HG03060 (cell line): Measurements from ENCODE around the gene LARP1.
"Not testable (repeated sequence)": the region's sequence is repeated elsewhere in the genome, so short reads cannot be mapped to it uniquely, and the experiment has no call there.

Experiments
- ATAC-seq: cut with Tn5 transposase; IDR thresholded peaks from one replicate; pipeline ENCODE4 v1.9.1; 2021; ENCODE audit warnings: low read depth, moderate number of reproducible peaks; ENCODE audit not compliant: unreplicated experiment

The LARP1 gene

DNA sequence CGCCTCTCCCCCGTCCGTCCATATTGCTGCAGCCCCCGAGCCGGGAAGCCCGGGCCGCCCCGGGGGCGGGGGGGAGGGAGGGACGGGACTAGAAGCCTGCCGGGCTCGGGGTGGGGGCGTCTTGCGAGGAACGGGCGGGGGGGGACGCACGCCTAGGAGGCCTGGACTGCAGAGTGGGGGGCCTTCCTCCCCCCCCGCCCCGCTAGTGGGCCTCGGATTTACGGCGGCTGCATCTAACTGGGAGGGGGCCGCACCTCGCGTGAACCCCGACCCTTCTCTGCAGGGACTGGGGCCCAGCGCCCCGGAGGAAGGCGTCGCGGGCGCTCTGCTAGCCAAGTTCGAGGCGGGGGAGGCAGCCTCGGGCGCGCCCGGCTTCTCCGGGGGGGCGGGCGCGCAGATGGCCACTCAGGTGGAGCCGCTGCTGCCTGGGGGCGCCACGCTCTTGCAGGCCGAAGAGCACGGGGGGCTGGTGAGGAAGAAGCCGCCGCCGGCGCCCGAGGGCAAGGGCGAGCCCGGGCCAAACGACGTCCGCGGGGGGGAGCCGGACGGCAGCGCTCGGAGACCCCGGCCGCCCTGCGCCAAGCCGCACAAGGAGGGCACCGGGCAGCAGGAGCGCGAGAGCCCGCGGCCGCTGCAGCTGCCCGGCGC, at the start of gene LARP1:
Gene LARP1 (plus strand): TSS at position 17 of the 648 bp plus-strand sequence. CDS start 381 bp downstream, at position 398.
- ATAC-seq = no peak

GRCh38 chr5:154706416-154706815, 48.8 kb upstream of the LARP1 start:
- no peak for ATAC-seq

GRCh38 chr5:154707641-154708040, 47.5 kb upstream of the LARP1 start:
- ATAC-seq = no peak

DNA sequence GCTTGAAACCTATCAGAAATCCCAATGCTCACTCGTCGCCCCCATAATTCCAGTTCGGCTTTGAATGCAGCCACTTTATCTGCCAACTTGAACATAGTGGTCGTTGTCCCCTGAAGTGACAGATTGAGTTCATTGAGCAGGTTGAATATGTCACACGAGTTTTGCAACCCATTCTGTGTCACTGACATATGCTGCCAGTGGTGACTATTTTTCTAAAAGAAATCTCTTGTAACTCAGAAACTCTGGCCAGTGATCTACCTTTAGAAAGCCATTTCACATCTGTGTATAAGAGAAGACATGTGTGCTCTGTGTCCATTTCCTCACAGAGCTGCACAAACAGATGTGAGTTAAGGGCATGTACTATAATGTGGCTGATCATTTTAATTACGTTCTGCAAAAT, 47.0 kb upstream of the LARP1 start:
- no peak for ATAC-seq

DNA sequence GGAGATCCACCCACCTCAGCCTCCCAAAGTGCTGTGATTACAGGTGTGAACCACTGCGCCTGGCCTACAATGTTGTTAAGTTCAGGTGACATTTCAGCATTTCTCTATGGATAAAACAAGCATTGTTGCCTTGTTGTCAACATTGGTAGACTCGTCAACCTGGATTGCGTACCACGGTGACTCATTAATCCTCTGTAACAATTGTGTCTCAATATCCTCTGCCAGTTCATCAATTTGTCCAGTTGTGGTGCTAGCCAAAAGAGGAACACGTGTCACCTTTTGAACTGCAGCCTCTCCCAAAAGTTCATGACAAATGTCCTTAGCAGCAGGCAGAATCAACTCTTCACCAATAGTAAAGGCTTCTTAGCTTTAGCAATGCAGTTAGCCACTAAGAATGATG, 46.3 kb upstream of the LARP1 start:
- no peak for ATAC-seq

- no peak for ATAC-seq
Measured at GRCh38 chr5:154709368-154710305, 45.5 kb upstream of the LARP1 start.

GRCh38 chr5:154712518-154713437, 42.4 kb upstream of the LARP1 start:
- no peak for ATAC-seq

DNA sequence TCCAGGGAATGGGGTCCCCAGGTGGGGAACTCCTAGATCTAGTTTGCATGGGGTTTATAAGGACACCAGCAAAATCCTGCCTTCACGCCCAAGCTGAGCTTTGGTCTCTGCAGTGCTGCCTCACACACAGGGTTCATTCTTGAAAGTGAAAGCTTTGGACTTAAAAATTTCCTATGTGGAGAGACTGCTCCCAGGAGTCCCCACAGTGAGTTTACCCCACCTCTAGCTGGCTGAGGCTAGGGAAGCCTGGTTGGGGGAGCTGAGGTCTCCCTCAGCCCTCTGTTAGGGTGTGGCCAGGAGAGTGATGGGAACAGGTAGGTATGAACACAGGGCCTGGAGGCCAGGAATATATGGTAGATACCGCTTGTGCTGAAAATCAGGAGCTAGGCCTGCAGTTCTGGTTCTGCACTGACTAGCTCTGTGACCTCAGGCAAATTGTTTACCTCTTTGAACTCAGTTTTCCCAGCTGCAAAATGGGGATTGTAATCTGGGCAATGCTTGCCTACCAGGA, 41.5 kb upstream of the LARP1 start:
- ATAC-seq = no peak

DNA sequence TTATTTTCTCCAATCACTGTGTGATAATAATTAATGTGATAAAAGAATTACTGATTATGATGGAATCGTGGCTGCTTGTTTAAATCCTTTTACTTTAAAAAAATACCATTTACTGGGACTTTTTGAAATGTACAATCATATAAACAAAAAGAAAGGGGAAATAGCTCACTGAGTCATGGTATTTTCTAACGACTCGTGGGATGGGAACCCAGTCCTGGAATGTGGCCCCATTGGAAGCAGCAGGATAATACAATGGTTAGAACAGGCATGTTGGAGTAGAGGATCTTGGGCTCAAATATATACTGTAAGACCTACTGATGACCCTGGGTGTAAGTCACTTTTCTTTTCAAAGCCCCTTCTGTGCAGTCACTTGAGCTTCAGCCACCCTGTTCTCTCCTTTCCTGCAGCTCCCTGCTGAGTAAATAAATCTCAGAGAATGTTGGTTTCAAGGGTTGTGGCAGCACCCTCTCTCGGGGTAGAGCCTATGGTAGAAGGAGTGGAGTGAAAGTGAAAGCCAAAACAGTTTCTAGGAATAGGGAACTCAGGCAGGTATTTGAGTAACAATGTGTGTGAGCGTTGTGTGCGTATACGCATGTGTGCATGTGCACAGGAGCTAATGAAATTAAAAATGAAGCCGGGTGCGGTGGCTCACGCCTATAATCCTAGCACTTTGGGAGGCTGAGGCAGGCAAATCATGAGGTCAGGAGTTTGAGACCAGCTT, 40.8 kb upstream of the LARP1 start:
- peak; percentile 82 for ATAC-seq

GRCh38 chr5:154721481-154722058, 33.6 kb upstream of the LARP1 start:
- ATAC-seq = no peak

- no peak for ATAC-seq
Measured at GRCh38 chr5:154722097-154722496, 33.1 kb upstream of the LARP1 start.

DNA sequence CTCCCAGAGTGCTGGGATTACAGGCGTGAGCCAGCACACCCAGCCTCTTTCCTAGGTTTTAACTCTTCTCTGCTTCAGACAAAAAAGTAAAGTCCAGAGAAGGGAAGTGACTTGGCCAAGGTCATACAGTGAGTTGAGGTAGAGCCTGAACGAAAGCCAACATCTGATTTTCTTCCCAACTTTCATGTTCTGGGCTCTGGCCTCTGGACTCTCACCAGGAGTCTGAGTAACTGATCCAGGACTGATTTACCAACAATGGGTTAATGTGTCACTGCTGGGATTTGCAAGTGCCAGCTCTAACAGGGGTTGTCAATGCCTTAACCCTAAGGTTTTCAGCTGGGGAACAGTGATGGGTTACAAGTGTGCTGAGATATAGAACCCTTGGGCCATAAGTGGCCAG, 32.2 kb upstream of the LARP1 start:
- ATAC-seq = no peak

DNA sequence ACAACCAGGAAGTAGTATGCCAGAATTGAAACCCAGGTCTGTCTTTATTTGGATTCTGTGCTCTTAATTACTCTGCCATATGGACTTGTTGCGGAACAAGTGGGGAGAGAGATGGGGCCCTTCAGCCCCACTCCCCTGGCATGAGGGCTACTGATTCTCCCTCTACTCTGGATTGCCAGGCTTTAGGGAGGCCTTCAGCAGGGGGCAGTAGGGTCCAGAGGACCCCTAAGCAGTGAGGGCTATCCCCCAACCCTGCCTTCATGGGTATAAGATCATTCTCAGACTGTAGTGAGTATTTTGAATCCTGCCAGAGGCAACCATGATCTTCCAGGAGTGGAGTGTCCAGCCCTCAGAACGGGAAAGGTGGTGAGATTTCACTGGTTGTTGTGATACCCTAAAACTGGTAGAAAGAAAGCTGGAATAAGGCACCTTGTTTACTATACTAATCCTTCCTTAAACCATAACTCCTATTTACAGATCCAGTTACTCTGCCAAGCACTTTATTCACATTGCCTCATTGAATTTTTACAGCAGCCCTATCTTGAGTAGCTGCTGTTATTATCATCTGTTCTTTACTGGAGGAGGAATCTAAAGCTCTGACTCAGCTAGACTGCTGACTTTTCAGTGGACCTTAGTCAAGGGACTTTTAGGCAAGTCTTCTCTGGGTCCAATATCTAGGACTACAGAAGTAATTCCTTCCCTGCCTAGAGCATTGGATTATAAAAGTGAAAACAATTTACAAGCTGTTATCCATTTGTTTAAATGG, 31.3 kb upstream of the LARP1 start:
- no peak for ATAC-seq

DNA sequence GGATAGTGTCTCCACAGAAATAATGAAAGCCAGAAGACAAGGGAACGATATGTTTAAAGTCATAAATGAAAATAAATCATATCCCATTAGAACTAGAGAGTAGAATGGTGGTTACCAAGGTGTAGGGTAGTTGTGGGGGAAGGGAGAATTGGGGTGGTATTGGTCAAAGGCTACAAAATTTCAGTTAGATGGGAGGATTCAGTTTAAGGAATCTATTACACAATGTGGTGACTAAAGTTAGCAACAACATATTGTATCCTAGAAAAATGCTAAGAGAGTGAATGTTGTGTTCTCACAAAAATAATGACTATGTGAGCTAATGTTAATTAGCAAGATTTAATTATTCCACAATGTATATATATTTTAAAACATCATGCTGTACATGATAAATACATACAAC, 27.8 kb upstream of the LARP1 start:
- ATAC-seq = no peak

- no peak for ATAC-seq
Measured at GRCh38 chr5:154728939-154729588, 26.1 kb upstream of the LARP1 start.

GRCh38 chr5:154729613-154730012, 25.6 kb upstream of the LARP1 start:
- no peak for ATAC-seq

- not testable (repeated sequence) for ATAC-seq
Measured at GRCh38 chr5:154730761-154731160, 24.4 kb upstream of the LARP1 start.

- ATAC-seq = no peak
Measured at GRCh38 chr5:154732212-154732611, 23.0 kb upstream of the LARP1 start.
